Choroid plexus epithelial cell (primary cell): ENCODE data around the gene POR.
"Not testable (repeated sequence)": the region's sequence is repeated elsewhere in the genome, so short reads cannot be mapped to it uniquely, and the experiment has no call there.

Experiments
- DNase-seq: peaks from one replicate; pipeline ENCODE4 v3.0.0-alpha.2; 2010; ENCODE audit warnings: low read depth
- H3K4me3 ChIP-seq: 2 replicates; pipeline ENCODE4 v1.5.1; 2011; ENCODE audit warnings: low read depth, mild to moderate bottlenecking, control low read depth, low read length, moderate library complexity
- CTCF ChIP-seq: conservative IDR thresholded peaks from 2 replicates; pipeline ENCODE4 v1.5.1; 2011; ENCODE audit warnings: low read depth, mild to moderate bottlenecking, control low read depth, inconsistent platforms, low read length, moderate library complexity

Gene POR

GRCh38 chr7:75878769-75879611 is 36.0 kb upstream of the POR start, which contains the start of gene RHBDD2:
RHBDD2 (plus strand) TSS chr7:75879034; CDS start chr7:75879083, 49 bp downstream.
- peak; percentile 94 for DNase-seq
- TF ChIP-seq CTCF, result peak; percentile 23
- H3K4me3 ChIP-seq, result peak within 1 kb of the TSS; percentile 96

- peak; percentile 77 for DNase-seq
- TF ChIP-seq CTCF, result no peak
- peak overlapping the region; percentile 96 for H3K4me3 ChIP-seq
These were observed 35.2 kb upstream of the POR start for GRCh38 chr7:75879771-75880184.

- no peak for TF ChIP-seq CTCF
- DNase-seq, result no peak
- H3K4me3 ChIP-seq, result peak overlapping the region; percentile 96
These were observed 34.7 kb upstream of the POR start for GRCh38 chr7:75880242-75880641.

- H3K4me3 ChIP-seq, result no peak overlapping the region
- peak; percentile 42 for DNase-seq
- TF ChIP-seq CTCF, result peak; percentile 35
These were observed 33.4 kb upstream of the POR start for GRCh38 chr7:75881436-75882095.

GRCh38 chr7:75883265-75883824 is 31.6 kb upstream of the POR start:
- DNase-seq, H3K4me3 ChIP-seq: not testable (repeated sequence)

GRCh38 chr7:75884476-75884875 is 30.5 kb upstream of the POR start:
- no peak overlapping the region for H3K4me3 ChIP-seq
- no peak for TF ChIP-seq CTCF
- DNase-seq, result no peak

- TF ChIP-seq CTCF, result no peak
- DNase-seq, result no peak
- H3K4me3 ChIP-seq, result no peak overlapping the region
These were observed 29.9 kb upstream of the POR start for GRCh38 chr7:75885036-75885435.
